OCI-LY1 (cell line): Measurements from ENCODE around the gene CCDC85A.

Experiments
- CTCF ChIP-seq: fragments of 200-600 bp; sonication (generic), shearing (Covaris generic); IDR thresholded peaks from 2 replicates; pipeline ENCODE4 v1.5.1; 2017; ENCODE audit warnings: mild to moderate bottlenecking, antibody characterized with exemption, low read length, moderate library complexity, mixed read lengths
- EZH2 ChIP-seq: fragments of 200-600 bp; sonication (generic), shearing (Covaris generic); IDR thresholded peaks from 2 replicates; pipeline ENCODE4 v1.8.0; 2017; ENCODE audit warnings: borderline replicate concordance, mixed run types, mild to moderate bottlenecking, antibody characterized with exemption, low read length, moderate library complexity, mixed read lengths

- TF ChIP-seq CTCF (no peak), EZH2 (no peak)
These were observed 101.4 kb downstream of the CCDC85A start for GRCh38 chr2:56285224-56285623.
